OCI-M1 (cell line): ENCODE data around the gene POLDIP2.

ENCODE experiments used
- DNase-seq: peaks from one replicate; lab custom pipeline; 2025; lab: John Stamatoyannopoulos, UW

Gene POLDIP2

GRCh38 chr17:28335959-28336871 is 21.1 kb downstream of the POLDIP2 start:
- DNase-seq = peak; percentile 79

- DNase-seq = peak; percentile 100
Observed at GRCh38 chr17:28335201-28335958, 21.9 kb downstream of the POLDIP2 start, which contains the start of the genes IFT20 and TNFAIP1. Gene IFT20 (minus strand): TSS chr17:28335472. CDS start chr17:28331985, 3,487 bp downstream. Gene TNFAIP1 (plus strand): TSS chr17:28335761. CDS start chr17:28339522, 3,761 bp downstream.

- no peak for DNase-seq
Observed at GRCh38 chr17:28334666-28335200, 22.6 kb downstream of the POLDIP2 start.

- DNase-seq = peak; percentile 36
Observed at GRCh38 chr17:28334171-28334570, 23.2 kb downstream of the POLDIP2 start.

GRCh38 chr17:28333083-28333746 is 24.1 kb downstream of the POLDIP2 start:
- no peak for DNase-seq

GRCh38 chr17:28331891-28332420 is 25.4 kb downstream of the POLDIP2 start:
- no peak for DNase-seq

- DNase-seq = no peak
Observed at GRCh38 chr17:28330671-28331070, 26.7 kb downstream of the POLDIP2 start.

- DNase-seq = no peak
Observed at GRCh38 chr17:28328325-28328724, 29.0 kb downstream of the POLDIP2 start.

- DNase-seq = no peak
Observed at GRCh38 chr17:28327709-28328108, 29.6 kb downstream of the POLDIP2 start.

GRCh38 chr17:28327031-28327607 is 30.2 kb downstream of the POLDIP2 start:
- DNase-seq = no peak

GRCh38 chr17:28326114-28326513 is 31.2 kb downstream of the POLDIP2 start:
- no peak for DNase-seq

GRCh38 chr17:28325211-28325610 is 32.1 kb downstream of the POLDIP2 start:
- DNase-seq = no peak

GRCh38 chr17:28324781-28325180 is 32.5 kb downstream of the POLDIP2 start:
- peak; percentile 47 for DNase-seq

GRCh38 chr17:28324267-28324745 is 33.0 kb downstream of the POLDIP2 start:
- DNase-seq = no peak

GRCh38 chr17:28320215-28321061 is 36.9 kb downstream of the POLDIP2 start:
- no peak for DNase-seq

GRCh38 chr17:28319598-28319935 is 37.8 kb downstream of the POLDIP2 start:
- no peak for DNase-seq

- DNase-seq = peak; percentile 99
Observed at GRCh38 chr17:28318759-28319597, 38.3 kb downstream of the POLDIP2 start, which contains the start of gene TMEM97. Gene TMEM97 (plus strand): TSS chr17:28319200. CDS start chr17:28319240, 40 bp downstream.

GRCh38 chr17:28317966-28318758 is 39.2 kb downstream of the POLDIP2 start:
- DNase-seq = peak; percentile 54
